GM23338 (cell line): Measurements from ENCODE around the gene A2ML1. TPM values are rescaled to one million over a fixed set of nuclear protein-coding genes. Genes with fewer than 3 reads are reported as not detected.

Source experiments
- ATAC-seq: fragments of 200-7000 bp; cut with Tn5 transposase; 3 replicates; pipeline ENCODE4 v1.9.1; 2020
- DNase-seq: peaks from one replicate; pipeline ENCODE4 v3.0.0-alpha.2; 2015; ENCODE audit warnings: low spot score
- H2AFZ ChIP-seq: fragments of 200-600 bp; sonication (generic); 2 replicates; pipeline ENCODE4 v1.8.0; 2016; ENCODE audit warnings: antibody characterized with exemption, mild to moderate bottlenecking, moderate library complexity
- H3F3A ChIP-seq: fragments of 200-600 bp; sonication (generic); replicated peaks from 2 replicates; pipeline ENCODE4 v1.8.0; 2017; ENCODE audit warnings: antibody characterized with exemption, mixed run types, low read depth
- H3K27ac ChIP-seq: fragments of 200-600 bp; sonication (generic); 2 replicates; pipeline ENCODE4 v1.6.1; 2016; ENCODE audit warnings: low read depth
- H3K27me3 ChIP-seq: fragments of 200-600 bp; sonication (generic); 2 replicates; pipeline ENCODE4 v1.8.0; 2016; ENCODE audit warnings: mild to moderate bottlenecking, mixed run types, moderate library complexity; ENCODE audit not compliant: insufficient read depth
- H3K36me3 ChIP-seq: fragments of 200-600 bp; sonication (generic); 2 replicates; pipeline ENCODE4 v1.8.0; 2016; ENCODE audit warnings: mild to moderate bottlenecking; ENCODE audit not compliant: insufficient read depth
- H3K4me1 ChIP-seq: fragments of 200-600 bp; sonication (generic); 2 replicates; pipeline ENCODE4 v1.8.0; 2016; ENCODE audit warnings: mild to moderate bottlenecking, moderate library complexity; ENCODE audit not compliant: insufficient read depth
- H3K4me2 ChIP-seq: fragments of 200-600 bp; sonication (generic); 2 replicates; pipeline ENCODE4 v1.7.1; 2017; ENCODE audit warnings: mixed run types
- H3K4me3 ChIP-seq: fragments of 200-600 bp; sonication (generic); 2 replicates; pipeline ENCODE4 v1.6.1; 2016; ENCODE audit warnings: mixed run types
- H3K79me2 ChIP-seq: fragments of 200-600 bp; sonication (generic); replicated peaks from 2 replicates; pipeline ENCODE4 v1.8.0; 2017; ENCODE audit warnings: mild to moderate bottlenecking; ENCODE audit not compliant: insufficient read depth
- H3K9me2 ChIP-seq: fragments of 200-600 bp; sonication (generic); 2 replicates; pipeline ENCODE4 v1.8.0; 2017; ENCODE audit not compliant: insufficient read depth
- H4K20me1 ChIP-seq: fragments of 200-600 bp; sonication (generic); replicated peaks from 2 replicates; pipeline ENCODE4 v1.8.0; 2017; ENCODE audit warnings: mild to moderate bottlenecking; ENCODE audit not compliant: insufficient read depth
- H3K27ac Mint-ChIP-seq: 2 replicates; pipeline ENCODE4 v1.8.0; 2020; ENCODE audit warnings: inconsistent platforms, mild to moderate bottlenecking, moderate library complexity, mixed read lengths
- H3K27me3 Mint-ChIP-seq: 3 replicates; pipeline ENCODE4 v1.8.0; 2022; ENCODE audit warnings: low read depth, mild to moderate bottlenecking, moderate library complexity, mixed read lengths, inconsistent platforms; ENCODE audit not compliant: insufficient read depth, poor library complexity
- H3K36me3 Mint-ChIP-seq: 3 replicates; pipeline ENCODE4 v1.8.0; 2021; ENCODE audit warnings: low read depth, mild to moderate bottlenecking, inconsistent platforms, moderate library complexity, mixed read lengths
- H3K4me1 Mint-ChIP-seq: 3 replicates; pipeline ENCODE4 v1.8.0; 2020; ENCODE audit warnings: mild to moderate bottlenecking, inconsistent platforms, mixed read lengths
- H3K4me3 Mint-ChIP-seq: 3 replicates; pipeline ENCODE4 v1.8.0; 2021; ENCODE audit warnings: moderate library complexity, mild to moderate bottlenecking, inconsistent platforms, mixed read lengths
- H3K9me3 Mint-ChIP-seq: 3 replicates; pipeline ENCODE4 v1.8.0; 2020; ENCODE audit warnings: moderate library complexity, mild to moderate bottlenecking, inconsistent platforms, mixed read lengths
- CREB1 ChIP-seq: fragments of 250-450 bp; sonication (Bioruptor Pico); IDR thresholded peaks from 2 replicates; pipeline ENCODE4 v1.5.0; 2020; ENCODE audit warnings: low read depth, mild to moderate bottlenecking, moderate library complexity
- CTCF ChIP-seq, 2 experiments: fragments of 200-600 bp in 1 of 2; sonication (generic) in 1 of 2; conservative IDR thresholded peaks; 2 replicates each; pipeline versions ENCODE4 v1.5.1 to v1.6.1; 2016 to 2017; ENCODE audit warnings: antibody characterized with exemption in 2 of 2, low read depth in 2 of 2, mild to moderate bottlenecking in 2 of 2, moderate library complexity in 1 of 2
- ETS1 ChIP-seq: IDR thresholded peaks from 2 replicates; pipeline ENCODE4 v1.6.1; 2016; ENCODE audit warnings: antibody characterized with exemption
- EZH2 ChIP-seq: fragments of 200-600 bp; sonication (generic); IDR thresholded peaks from one replicate; pipeline ENCODE4 v1.8.0; 2017; ENCODE audit warnings: antibody characterized with exemption, mild to moderate bottlenecking, low read depth; ENCODE audit not compliant: unreplicated experiment
- EZH2phosphoT487 ChIP-seq: fragments of 200-600 bp; sonication (generic); IDR thresholded peaks from one replicate; pipeline ENCODE4 v1.8.1; 2018; ENCODE audit warnings: antibody characterized with exemption; ENCODE audit not compliant: unreplicated experiment
- JUNB ChIP-seq: IDR thresholded peaks from one replicate; pipeline ENCODE4 v1.6.1; 2016; ENCODE audit warnings: antibody characterized with exemption; ENCODE audit not compliant: unreplicated experiment
- NANOG ChIP-seq: IDR thresholded peaks from 2 replicates; pipeline ENCODE4 v1.6.1; 2016; ENCODE audit warnings: antibody characterized with exemption, borderline replicate concordance
- POLR2AphosphoS5 ChIP-seq: IDR thresholded peaks from 2 replicates; pipeline ENCODE4 v1.6.1; 2016; ENCODE audit warnings: antibody characterized with exemption, low read depth
- REST ChIP-seq: IDR thresholded peaks from one replicate; pipeline ENCODE4 v1.6.1; 2018; ENCODE audit warnings: antibody characterized with exemption; ENCODE audit not compliant: unreplicated experiment
- STAT1 ChIP-seq: IDR thresholded peaks from one replicate; pipeline ENCODE4 v1.6.1; 2016; ENCODE audit warnings: antibody characterized with exemption; ENCODE audit not compliant: unreplicated experiment
- ZNF114 ChIP-seq: fragments of 250-450 bp; sonication (Bioruptor Pico); IDR thresholded peaks from 2 replicates; pipeline ENCODE4 v1.5.0; 2020; ENCODE audit warnings: mild to moderate bottlenecking, moderate library complexity
- ZNF331 ChIP-seq: fragments of 250-450 bp; sonication (Bioruptor Pico); IDR thresholded peaks from 2 replicates; pipeline ENCODE4 v1.5.0; 2020; ENCODE audit warnings: low read depth, mild to moderate bottlenecking, moderate library complexity
- ZNF462 ChIP-seq: fragments of 250-450 bp; sonication (Bioruptor Pico); IDR thresholded peaks from 2 replicates; pipeline ENCODE4 v1.5.0; 2020; ENCODE audit warnings: mild to moderate bottlenecking, moderate library complexity
- polyA plus RNA-seq: library from polyadenylated mRNA; unstranded; fragments of >200 nt; fragmentation: Nextera tagmentation; extraction: Ambion mirVana; gene quantifications from 2 replicates; pipeline ENCODE4 v1.2.1, GENCODE V29; 2016
- total RNA-seq: library from RNA; depleted of rRNA; stranded (reverse); fragments of >200 nt; shearing (Covaris generic); gene quantifications from 2 replicates; pipeline ENCODE4 v1.2.3, GENCODE V29; 2014

The A2ML1 gene
- total and polyA plus RNA-seq, 2 experiments from 2014 or later, result 3.8 to 6.0 TPM

DNA sequence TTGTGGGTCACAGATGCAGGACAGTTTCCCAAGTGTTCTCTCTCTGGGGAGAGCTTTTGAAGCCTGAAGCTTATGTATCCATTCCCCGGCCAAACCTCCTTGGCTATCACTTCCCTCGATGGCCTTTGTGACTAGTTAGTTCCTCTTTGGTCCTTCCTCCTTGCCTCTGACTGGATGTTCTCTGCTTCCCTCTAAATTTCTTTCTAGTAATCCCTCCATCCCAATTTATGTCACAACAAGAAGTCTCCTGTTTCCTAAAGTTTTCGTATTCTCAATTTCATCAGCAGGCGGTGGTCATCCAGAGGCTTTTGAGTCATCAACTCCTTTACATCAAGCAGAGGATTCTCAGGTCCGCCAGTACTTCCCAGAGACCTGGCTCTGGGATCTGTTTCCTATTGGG is 27.5 kb downstream of the A2ML1 start:
- no peak for TF ChIP-seq ZNF462 (CRISPR knock-in tag)
- no peak for TF ChIP-seq EZH2
- no peak for TF ChIP-seq REST
- no peak for TF ChIP-seq EZH2phosphoT487
- TF ChIP-seq NANOG, result no peak
- TF ChIP-seq ZNF114 (CRISPR knock-in tag), result no peak
- TF ChIP-seq CTCF (conservative IDR thresholded peaks at IDR 0.05; ENCODE audit: low read depth in 2 of 2), result no peak
- no peak for TF ChIP-seq ZNF331 (CRISPR knock-in tag)
- TF ChIP-seq JUNB, result no peak
- TF ChIP-seq ETS1, result no peak
- no peak for TF ChIP-seq STAT1
- no peak for TF ChIP-seq CREB1 (CRISPR knock-in tag)
- no peak for TF ChIP-seq POLR2AphosphoS5
- Histone ChIP-seq H2AFZ (no peak overlapping the region), H3K4me1 (no peaks in the 10 kb centered on the region), H3K27me3 (no peaks in the 10 kb centered on the region), H3F3A (0 out of 2 replicates have a peak, but pooled peaks cover 4% of the 10 kb centered on the region), H3K4me3 (no peak overlapping the region), H3K36me3 (no peaks in the 10 kb centered on the region; the same call in 1 of the 2 replicates), H3K9me2 (no peaks in the 10 kb centered on the region), H3K4me2 (no peak overlapping the region), H3K79me2 (no peaks in the 10 kb centered on the region), H4K20me1 (no peaks in the 10 kb centered on the region), H3K27ac (no peak overlapping the region)
- ATAC-seq, result no peak
- DNase-seq, result no peak
- Mint-ChIP-seq H3K36me3 (peaks cover 44% of the 10 kb centered on the region), H3K27me3 (peaks cover 7% of the 10 kb centered on the region), H3K9me3 (no peaks in the 10 kb centered on the region), H3K27ac (no peak overlapping the region), H3K4me1 (peaks cover 7% of the 10 kb centered on the region), H3K4me3 (no peak overlapping the region)
